Panc1 (cell line): ENCODE measurements around the gene GID4.

ENCODE experiments used
- TCF7L2 ChIP-seq: IDR thresholded peaks from 2 replicates; pipeline ENCODE4 v1.6.1; 2011; ENCODE audit warnings: mild to moderate bottlenecking, low read depth, low read length, inconsistent platforms
- TF ChIP-seq, protein P1 (sequence below): fragments of 450-650 bp; IDR thresholded peaks from 2 replicates; pipeline ENCODE4 v1.5.1; 2017; ENCODE audit warnings: mild to moderate bottlenecking

GRCh38 chr17:18074566-18075272 lies 35.5 kb downstream of the GID4 start:
- TF ChIP-seq, protein P1, sequence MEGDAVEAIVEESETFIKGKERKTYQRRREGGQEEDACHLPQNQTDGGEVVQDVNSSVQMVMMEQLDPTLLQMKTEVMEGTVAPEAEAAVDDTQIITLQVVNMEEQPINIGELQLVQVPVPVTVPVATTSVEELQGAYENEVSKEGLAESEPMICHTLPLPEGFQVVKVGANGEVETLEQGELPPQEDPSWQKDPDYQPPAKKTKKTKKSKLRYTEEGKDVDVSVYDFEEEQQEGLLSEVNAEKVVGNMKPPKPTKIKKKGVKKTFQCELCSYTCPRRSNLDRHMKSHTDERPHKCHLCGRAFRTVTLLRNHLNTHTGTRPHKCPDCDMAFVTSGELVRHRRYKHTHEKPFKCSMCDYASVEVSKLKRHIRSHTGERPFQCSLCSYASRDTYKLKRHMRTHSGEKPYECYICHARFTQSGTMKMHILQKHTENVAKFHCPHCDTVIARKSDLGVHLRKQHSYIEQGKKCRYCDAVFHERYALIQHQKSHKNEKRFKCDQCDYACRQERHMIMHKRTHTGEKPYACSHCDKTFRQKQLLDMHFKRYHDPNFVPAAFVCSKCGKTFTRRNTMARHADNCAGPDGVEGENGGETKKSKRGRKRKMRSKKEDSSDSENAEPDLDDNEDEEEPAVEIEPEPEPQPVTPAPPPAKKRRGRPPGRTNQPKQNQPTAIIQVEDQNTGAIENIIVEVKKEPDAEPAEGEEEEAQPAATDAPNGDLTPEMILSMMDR = no peak
- no peak for TF ChIP-seq TCF7L2
